Epithelial cell of esophagus (primary cell): ENCODE results near the gene NEK1.
A peak's percentile ranks its signal among the peaks of the same experiment; 100 is the strongest.

Source experiments
- DNase-seq: peaks from one replicate; pipeline ENCODE4 v3.0.0; 2010; ENCODE audit warnings: low read depth
- H3K4me3 ChIP-seq: 2 replicates; pipeline ENCODE4 v1.5.1; 2011; ENCODE audit warnings: mild to moderate bottlenecking, low read length, control low read depth
- TF ChIP-seq, protein P1 (sequence below): IDR thresholded peaks from 2 replicates; pipeline ENCODE4 v1.5.1; 2011; ENCODE audit warnings: low read depth, mild to moderate bottlenecking, low read length, control low read depth, inconsistent platforms; ENCODE audit not compliant: insufficient read depth; ENCODE audit errors: missing control alignments

Gene NEK1

DNA sequence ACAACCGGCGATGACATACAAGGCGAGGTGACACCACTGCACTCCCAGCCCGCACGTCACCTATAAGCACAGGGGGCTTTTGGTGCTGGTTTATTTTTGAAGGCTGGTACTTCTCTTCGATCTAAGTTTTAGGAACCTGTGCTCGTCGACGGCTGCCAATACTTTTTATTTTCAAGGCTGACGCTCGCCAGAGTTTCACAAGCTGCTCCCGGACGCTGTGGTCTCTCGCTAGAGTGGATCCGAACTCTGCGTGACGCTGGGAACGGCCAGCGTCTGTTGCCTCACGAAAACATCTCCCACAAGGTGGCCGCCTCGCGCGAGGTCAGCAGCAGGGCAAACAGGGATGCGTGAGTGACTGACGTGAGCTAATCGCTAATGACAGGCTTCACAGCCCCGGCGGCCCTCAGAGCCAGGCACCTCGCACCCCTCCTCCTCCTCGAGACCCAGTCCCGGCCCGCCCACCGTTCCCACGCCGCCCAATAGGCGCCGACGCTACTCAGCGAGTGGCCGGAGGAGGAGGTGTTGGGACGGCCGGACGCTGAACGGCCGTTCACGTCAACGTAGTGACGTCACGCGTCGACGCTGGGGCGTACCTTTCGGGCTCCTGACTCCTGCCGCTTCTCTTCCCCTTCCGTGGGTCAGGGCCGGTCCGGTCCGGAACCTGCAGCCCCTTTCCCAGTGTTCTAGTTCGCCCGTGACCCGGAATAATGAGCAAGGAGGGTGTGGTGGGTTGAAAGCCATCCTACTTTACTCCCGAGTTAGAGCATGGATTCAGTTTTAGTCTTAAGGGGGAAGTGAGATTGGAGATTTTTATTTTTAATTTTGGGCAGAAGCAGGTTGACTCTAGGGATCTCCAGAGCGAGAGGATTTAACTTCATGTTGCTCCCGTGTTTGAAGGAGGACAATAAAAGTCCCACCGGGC, 7.8 kb upstream of the NEK1 start, which contains the start of gene CLCN3:
Gene CLCN3, plus strand, starts transcription at position 621 of the 922 bp plus-strand sequence. CDS start 15,351 bp downstream, outside the sequence.
- H3K4me3 ChIP-seq, result peak within 1 kb of the TSS; percentile 86
- peak; percentile 98 for DNase-seq
- TF ChIP-seq, protein P1, sequence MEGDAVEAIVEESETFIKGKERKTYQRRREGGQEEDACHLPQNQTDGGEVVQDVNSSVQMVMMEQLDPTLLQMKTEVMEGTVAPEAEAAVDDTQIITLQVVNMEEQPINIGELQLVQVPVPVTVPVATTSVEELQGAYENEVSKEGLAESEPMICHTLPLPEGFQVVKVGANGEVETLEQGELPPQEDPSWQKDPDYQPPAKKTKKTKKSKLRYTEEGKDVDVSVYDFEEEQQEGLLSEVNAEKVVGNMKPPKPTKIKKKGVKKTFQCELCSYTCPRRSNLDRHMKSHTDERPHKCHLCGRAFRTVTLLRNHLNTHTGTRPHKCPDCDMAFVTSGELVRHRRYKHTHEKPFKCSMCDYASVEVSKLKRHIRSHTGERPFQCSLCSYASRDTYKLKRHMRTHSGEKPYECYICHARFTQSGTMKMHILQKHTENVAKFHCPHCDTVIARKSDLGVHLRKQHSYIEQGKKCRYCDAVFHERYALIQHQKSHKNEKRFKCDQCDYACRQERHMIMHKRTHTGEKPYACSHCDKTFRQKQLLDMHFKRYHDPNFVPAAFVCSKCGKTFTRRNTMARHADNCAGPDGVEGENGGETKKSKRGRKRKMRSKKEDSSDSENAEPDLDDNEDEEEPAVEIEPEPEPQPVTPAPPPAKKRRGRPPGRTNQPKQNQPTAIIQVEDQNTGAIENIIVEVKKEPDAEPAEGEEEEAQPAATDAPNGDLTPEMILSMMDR, result no peak

DNA sequence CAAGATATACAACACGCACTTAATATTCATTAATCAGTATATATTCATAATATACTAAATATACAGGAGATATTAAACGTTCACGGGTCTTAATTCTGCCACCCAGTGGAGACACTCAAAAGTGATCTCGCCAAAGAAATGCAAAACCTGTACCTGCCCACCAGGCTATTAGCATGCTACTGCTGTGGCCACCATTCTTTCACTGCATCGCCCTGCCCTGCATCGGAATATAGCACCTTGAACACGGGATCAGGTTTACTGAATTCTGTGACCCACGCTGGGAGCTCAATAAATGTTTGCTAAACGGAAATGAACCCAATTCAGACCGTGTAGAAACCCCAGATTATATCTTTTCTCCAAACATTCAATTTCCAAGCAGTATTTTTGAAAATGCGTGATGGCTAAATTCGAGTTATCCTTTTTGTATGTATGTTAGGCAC, 7.2 kb upstream of the NEK1 start:
- TF ChIP-seq, protein P1, result peak; percentile 61
- peak overlapping the region; percentile 86 for H3K4me3 ChIP-seq
- DNase-seq, result peak; percentile 82

DNA sequence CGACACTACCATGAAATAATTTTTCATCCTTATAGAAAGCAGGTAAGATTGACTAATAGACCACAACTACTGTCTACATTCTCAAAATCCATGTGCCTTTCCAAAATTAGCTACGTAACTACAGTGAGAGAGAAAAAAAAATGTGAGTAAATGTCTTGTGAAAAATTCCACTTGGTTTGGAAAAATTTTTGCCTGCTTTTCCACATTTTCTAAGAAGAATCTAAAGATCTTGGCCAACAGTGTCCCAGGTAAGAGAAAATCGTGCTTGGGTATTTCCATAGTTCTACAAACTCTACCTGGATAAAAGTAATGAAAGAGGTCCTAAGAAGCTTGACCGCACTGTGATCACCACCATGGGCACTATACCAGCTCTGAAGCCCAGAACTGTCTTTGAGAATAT, 6.6 kb upstream of the NEK1 start:
- no peak for DNase-seq
- TF ChIP-seq, protein P1, result no peak
- H3K4me3 ChIP-seq, result peak overlapping the region; percentile 86

DNA sequence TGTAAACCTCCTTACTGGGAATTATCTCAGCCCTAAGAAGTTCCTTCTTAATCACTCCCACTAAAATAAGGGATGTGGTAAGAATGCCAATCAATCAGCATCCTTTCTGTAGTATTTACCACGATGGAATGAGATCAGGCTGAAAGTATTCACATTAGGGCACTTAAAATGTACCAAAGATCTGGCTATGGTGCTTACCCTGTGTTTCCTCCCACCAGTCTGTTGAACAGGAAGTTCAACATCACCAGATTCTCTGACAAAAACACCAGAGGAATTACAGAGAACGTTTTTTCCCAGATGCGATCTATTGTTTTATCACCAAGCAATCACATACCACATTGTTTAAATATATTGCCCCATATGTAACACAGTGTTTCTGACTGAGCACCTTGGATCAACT, 5.9 kb upstream of the NEK1 start:
- no peak overlapping the region for H3K4me3 ChIP-seq
- TF ChIP-seq, protein P1, result no peak
- peak; percentile 4 for DNase-seq

DNA sequence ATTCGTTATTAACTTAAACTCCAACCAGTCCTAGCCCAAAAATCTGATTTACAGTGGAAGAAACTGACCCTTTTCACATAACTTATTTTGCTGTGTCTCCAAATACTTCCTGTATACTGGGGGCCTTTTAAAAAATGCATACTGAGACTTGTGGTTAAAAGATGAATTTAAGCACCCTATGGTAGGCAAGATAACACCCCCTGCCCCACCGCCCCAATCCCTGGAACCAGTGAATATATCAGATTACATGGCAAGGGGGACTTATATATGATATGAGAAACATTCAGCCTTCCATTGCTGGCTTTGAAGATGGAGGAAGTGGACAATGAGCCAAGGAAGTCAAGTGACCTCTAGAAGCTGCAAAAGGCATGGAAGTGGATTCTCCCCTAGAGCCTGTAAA, 4.9 kb upstream of the NEK1 start:
- no peak for DNase-seq
- H3K4me3 ChIP-seq, result no peak overlapping the region
- TF ChIP-seq, protein P1, result no peak

DNA sequence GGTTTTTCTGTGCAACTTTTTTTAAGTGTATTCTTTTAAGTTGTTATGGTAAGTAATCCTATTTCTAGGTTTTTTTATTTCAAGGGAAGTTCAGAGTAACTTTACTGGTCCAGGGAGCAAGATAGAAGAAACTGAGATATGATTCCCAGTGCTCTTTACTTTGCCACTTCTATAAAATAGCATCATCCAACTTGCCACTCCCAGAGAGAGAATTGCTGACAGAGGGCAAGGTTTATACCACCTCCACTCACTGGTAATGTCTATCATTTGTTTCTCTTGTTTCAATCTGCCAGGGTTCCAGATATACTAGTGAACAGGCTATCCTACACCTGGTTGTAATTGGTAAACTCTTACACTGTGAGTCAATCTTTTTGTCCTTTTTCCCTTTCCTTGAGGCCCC, 4.5 kb upstream of the NEK1 start:
- no peak overlapping the region for H3K4me3 ChIP-seq
- TF ChIP-seq, protein P1, result no peak
- no peak for DNase-seq

DNA sequence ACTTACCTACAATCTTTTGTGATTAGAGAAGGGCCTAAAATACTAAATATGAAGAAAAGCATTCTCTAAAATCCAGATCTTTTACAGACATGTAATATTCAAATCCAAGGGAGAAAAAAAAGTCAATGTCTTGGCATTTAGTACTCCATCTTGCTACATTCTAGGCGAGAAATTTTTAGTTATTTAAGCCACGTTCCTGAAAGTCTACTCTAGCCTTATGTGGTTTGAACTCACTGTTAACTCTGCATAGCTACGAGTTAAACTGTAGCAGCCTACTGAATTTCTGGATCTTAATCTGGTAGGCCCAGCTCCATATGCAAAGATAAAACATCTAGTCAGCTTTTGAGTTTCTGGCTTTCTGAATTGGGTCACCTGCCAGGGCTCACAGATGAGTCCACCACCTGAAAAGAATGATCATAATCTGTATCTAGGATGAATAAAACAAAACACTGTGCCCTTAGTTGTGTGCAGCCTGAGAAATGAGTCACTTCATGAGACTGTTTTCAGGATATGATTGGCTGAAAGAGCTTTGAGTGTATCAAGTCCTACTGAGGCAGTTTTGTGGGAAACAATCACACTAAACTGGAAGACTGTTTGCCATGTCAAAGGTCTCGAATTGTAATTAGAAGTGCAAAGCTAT, 3.2 kb upstream of the NEK1 start:
- DNase-seq, result peak; percentile 54
- TF ChIP-seq, protein P1, result no peak
- no peak overlapping the region for H3K4me3 ChIP-seq
